Activated CD8-positive, alpha-beta memory T cell treated with anti-CD3 and anti-CD28 coated beads, Interleukin-2, amount 10 ng/mL, durations not matched to agents 7 days and 5 days (primary cell): ENCODE measurements around the gene CCM2. TPM values are rescaled to one million over a fixed set of nuclear protein-coding genes. Genes with fewer than 3 reads are reported as not detected.
A peak's percentile ranks its signal among the peaks of the same experiment; 100 is the strongest.
"Not testable (repeated sequence)": the region's sequence is repeated elsewhere in the genome, so short reads cannot be mapped to it uniquely, and the experiment has no call there.

Experiments used
- ATAC-seq: fragments of 150-1000 bp; cut with Tn5 transposase; one replicate; pipeline ENCODE4 v1.10.0; 2021; ENCODE audit warnings: moderate library complexity
- CTCF ChIA-PET: fragments of 350-600 bp; sonication (Branson Sonifier 250); formaldehyde crosslinking; loops from one replicate; lab custom pipeline; 2021; ENCODE audit warnings: antibody characterized with exemption; lab: Charles Lee
- DNase-seq: peaks from one replicate; pipeline ENCODE4 v3.0.0-alpha.2; 2020
- H3K27ac Mint-ChIP-seq: one replicate; pipeline ENCODE4 v1.8.0; 2021; ENCODE audit warnings: mild to moderate bottlenecking, mixed read lengths
- H3K27me3 Mint-ChIP-seq: one replicate; pipeline ENCODE4 v1.8.0; 2021; ENCODE audit warnings: mixed read lengths
- H3K36me3 Mint-ChIP-seq: one replicate; pipeline ENCODE4 v1.8.0; 2021; ENCODE audit warnings: mild to moderate bottlenecking, mixed read lengths
- H3K4me1 Mint-ChIP-seq: one replicate; pipeline ENCODE4 v1.8.0; 2021; ENCODE audit warnings: mixed read lengths
- H3K4me3 Mint-ChIP-seq: one replicate; pipeline ENCODE4 v1.8.0; 2021; ENCODE audit warnings: mild to moderate bottlenecking, moderate library complexity, mixed read lengths
- H3K9me3 Mint-ChIP-seq: one replicate; pipeline ENCODE4 v1.8.0; 2022; ENCODE audit warnings: low read depth, mixed read lengths
- total RNA-seq, 2 experiments: library from RNA; stranded (reverse); gene quantifications; one replicate each; pipeline ENCODE4 v1.2.3, GENCODE V29; 2021

Gene CCM2
- total RNA-seq, 2 experiments from 2014 or later: 87.5 to 113 TPM

DNA sequence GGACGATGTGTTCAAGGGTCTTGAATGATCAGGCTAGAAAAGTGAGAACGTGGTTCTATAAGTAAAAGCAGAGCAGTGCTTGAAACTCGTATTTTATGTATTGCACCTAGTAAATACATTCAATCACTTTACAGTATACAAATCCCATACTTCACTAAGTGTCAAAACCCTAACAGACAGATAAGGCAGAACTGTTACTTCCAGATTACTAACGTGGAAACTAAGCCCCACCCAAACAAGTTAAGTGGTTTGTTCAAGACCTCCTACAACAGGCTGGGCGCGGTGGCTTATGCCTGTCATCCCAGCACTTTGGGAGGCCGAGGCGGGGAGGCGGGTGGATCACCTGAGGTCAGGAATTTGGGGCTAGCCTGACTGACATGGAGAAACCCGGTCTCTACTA is 12.0 kb upstream of the CCM2 start:
- H3K9me3 Mint-ChIP-seq: no peaks in the 10 kb centered on the region
- peak overlapping the region; percentile 98 for H3K4me3 Mint-ChIP-seq
- ATAC-seq: no peak
- H3K4me1 Mint-ChIP-seq: peaks cover 46% of the 10 kb centered on the region
- DNase-seq: no peak
- no peaks in the 10 kb centered on the region for H3K27me3 Mint-ChIP-seq
- CTCF ChIA-PET: interaction anchor here (0.9 to 1.1 kb wide), 3 partner anchors 9 to 11 kb away, joined by 3 to 4 read pairs (median 4); no protein-coding TSS in a partner anchor
- peak overlapping the region; percentile 95 for H3K27ac Mint-ChIP-seq
- H3K36me3 Mint-ChIP-seq: peaks cover 38% of the 10 kb centered on the region

- H3K27me3 Mint-ChIP-seq: no peaks in the 10 kb centered on the region
- CTCF ChIA-PET: interaction anchor here (0.7 to 2.3 kb wide), 3 partner anchors 8 to 15 kb away, joined by 3 to 10 read pairs (median 3); no protein-coding TSS in a partner anchor
- H3K4me1 Mint-ChIP-seq: peaks cover 39% of the 10 kb centered on the region
- DNase-seq: no peak
- no peak overlapping the region for H3K27ac Mint-ChIP-seq
- ATAC-seq: no peak
- peaks cover 31% of the 10 kb centered on the region for H3K36me3 Mint-ChIP-seq
- H3K4me3 Mint-ChIP-seq: no peak overlapping the region
- H3K9me3 Mint-ChIP-seq: no peaks in the 10 kb centered on the region
Measured at GRCh38 chr7:44988701-44989100, 11.3 kb upstream of the CCM2 start.

DNA sequence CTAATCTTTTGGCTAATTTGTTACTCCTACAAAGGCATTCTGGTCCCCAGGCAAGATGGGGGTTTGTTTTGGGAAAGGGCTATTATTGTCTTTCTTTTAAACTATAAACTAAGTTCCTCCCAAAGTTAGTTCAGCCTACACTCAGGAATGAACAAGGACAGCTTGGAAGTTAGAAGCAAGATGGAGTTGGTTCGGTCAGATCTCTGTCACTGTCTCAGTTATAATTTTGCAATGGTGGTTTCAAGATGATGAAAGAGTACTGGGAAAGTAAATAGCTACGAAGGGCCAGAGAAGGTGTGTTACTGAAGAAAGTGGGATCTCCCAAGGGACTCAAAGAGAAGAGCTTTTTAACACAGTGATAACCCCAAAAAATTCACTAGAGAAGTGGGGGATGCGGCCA is 10.9 kb upstream of the CCM2 start:
- Mint-ChIP-seq H3K27me3 (no peaks in the 10 kb centered on the region), H3K36me3 (peaks cover 27% of the 10 kb centered on the region), H3K27ac (no peak overlapping the region), H3K4me3 (no peak overlapping the region), H3K4me1 (peaks cover 34% of the 10 kb centered on the region), H3K9me3 (no peaks in the 10 kb centered on the region)
- DNase-seq: no peak
- CTCF ChIA-PET: interaction anchor here (0.7 to 2.3 kb wide), 3 partner anchors 8 to 16 kb away, joined by 3 to 10 read pairs (median 3); no protein-coding TSS in a partner anchor
- ATAC-seq: no peak

DNA sequence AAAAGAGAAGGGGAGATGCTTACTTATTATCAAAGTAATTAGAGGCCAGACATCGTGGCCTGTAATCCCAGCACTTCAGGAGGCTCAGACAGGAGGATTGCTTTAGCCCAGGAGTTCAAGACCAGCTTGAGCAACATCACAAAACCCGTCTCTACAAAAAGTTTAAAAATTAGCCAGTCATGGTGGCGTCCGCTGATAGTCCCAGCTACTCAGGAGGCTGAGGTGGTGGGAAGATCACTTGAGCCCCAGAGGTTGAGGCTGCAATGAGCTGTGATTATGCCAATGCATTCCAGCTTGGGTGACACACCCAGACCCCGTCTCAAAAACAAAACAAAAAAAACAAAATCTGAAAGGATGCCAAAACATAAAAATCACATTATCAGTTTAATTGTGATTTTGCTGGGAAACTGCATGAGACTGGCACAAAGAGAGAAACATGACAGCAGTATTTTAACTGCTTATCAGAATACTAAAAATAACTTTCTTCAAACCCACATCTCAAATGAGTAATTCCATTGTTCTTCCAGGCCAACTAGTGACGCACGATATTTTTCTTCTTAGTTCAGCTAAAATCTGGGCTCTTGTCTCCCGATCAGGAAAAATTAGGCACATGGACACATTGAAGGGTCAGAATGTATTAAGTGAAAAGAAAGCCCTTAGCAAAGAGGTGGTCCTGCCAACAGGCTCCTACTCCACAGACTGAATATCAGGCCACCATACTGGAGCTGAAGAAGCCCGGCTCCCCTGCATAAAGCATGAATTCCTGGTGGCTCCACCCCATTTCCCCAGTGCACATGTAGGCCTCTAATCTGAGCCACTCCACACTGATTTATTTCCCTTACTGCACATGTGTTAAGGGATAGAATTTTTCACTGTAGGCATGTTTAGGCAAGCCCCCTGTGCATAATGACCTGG is 9.6 kb upstream of the CCM2 start:
- Mint-ChIP-seq H3K27me3 (no peaks in the 10 kb centered on the region), H3K36me3 (peaks cover 15% of the 10 kb centered on the region), H3K4me1 (peaks cover 35% of the 10 kb centered on the region), H3K4me3 (no peak overlapping the region), H3K27ac (no peak overlapping the region), H3K9me3 (no peaks in the 10 kb centered on the region)
- DNase-seq (no peak), ATAC-seq (no peak)
- CTCF ChIA-PET: interaction anchor here (0.6 to 2.3 kb wide), 2 partner anchors 9 to 17 kb away, joined by 3 to 10 read pairs; no protein-coding TSS in a partner anchor

- H3K36me3 Mint-ChIP-seq, CTCF ChIA-PET, H3K27me3 Mint-ChIP-seq, H3K27ac Mint-ChIP-seq, DNase-seq, ATAC-seq, H3K9me3 Mint-ChIP-seq, H3K4me3 Mint-ChIP-seq: not testable (repeated sequence)
- peaks cover 42% of the 10 kb centered on the region for H3K4me1 Mint-ChIP-seq
Measured at GRCh38 chr7:44992004-44992795, 7.8 kb upstream of the CCM2 start.

DNA sequence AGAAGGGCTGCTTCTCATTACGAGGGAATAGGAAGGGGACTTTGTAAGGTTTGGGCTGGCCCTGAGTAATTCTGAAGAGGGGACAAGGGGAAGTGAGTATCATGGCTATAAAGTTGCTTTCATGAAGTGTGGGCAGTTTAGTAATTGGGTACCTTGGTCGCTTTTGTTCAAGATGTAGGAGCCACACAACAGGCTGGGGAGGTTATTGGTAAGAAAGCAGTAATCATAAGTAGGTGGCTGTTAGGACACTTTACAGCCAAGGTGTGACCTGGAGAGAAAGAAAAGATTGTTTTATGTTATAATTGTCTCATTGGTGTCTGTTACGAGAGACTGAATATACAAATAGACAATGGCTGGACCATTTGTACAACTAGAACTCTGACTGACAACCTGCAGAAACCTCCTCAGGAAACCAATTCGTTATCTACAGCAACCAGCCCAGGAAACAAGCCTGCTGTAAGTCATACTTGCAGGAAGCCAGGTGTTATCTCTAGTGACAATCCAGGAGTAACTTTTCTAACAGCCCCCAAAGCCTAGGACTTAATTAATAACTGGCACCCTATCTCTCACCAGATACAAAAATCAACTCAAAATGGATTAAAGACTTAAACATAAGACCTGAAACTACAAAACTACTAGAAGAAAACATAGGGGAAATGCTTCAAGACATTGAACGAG is 5.0 kb upstream of the CCM2 start:
- peaks cover 38% of the 10 kb centered on the region for H3K4me1 Mint-ChIP-seq
- H3K27ac Mint-ChIP-seq: peak overlapping the region; percentile 69
- H3K27me3 Mint-ChIP-seq: no peaks in the 10 kb centered on the region
- DNase-seq (no peak), ATAC-seq (no peak)
- peak overlapping the region; percentile 11 for H3K4me3 Mint-ChIP-seq
- no peaks in the 10 kb centered on the region for H3K9me3 Mint-ChIP-seq
- H3K36me3 Mint-ChIP-seq: no peaks in the 10 kb centered on the region
- CTCF ChIA-PET: interaction anchor here (1.1 to 4.9 kb wide), 2 partner anchors 13 to 17 kb away, joined by 3 to 27 read pairs; no protein-coding TSS in a partner anchor

DNA sequence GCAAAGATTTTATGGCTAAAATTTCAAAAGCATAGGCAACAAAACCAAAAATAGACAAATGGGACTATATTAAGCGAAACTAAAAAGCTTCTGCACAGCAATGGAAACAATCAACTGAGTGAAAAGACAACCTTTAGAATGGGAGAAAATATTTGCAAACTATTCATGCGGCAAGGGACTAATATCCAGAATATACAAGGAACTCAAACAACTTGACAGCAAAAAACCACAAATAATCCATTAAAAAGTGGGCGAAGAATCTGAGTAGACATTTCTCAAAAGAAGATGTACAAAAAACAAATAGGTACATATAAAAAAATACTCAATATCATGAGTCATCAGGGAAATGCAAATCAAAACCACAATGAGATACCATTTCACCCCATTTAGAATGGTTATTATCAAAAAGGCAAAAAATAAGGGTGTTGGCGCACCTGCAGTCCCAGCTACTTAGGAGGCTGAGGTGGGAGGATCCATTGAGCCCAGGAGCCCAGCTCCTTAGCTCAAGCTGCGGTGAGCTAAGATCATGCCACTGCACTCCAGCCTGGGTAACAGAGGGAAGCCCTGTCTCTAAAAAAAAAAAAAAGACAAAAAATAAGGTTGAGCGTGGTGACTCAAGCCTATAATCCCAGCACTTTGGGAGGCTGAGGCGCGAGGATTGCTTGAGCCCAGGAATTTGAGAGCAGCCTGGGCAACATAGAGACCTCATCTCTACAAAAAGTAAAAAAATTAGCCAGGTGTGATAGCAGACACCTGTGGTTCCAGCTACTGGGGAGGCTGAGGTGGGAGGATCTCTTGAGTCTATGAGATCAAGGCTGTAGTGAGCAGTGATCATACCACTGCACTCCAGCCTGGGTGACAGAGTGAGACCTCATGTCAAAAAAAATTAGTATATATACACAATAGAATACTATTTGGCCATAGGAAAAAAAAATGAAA is 4.2 kb upstream of the CCM2 start:
- CTCF ChIA-PET: interaction anchor here (0.7 to 4.9 kb wide), 7 partner anchors 10 to 230 kb away, joined by 3 to 27 read pairs (median 3); partner anchors contain the start of gene MYO1G
- no peaks in the 10 kb centered on the region for H3K9me3 Mint-ChIP-seq
- peak overlapping the region; percentile 11 for H3K4me3 Mint-ChIP-seq
- H3K36me3 Mint-ChIP-seq: no peaks in the 10 kb centered on the region
- peak overlapping the region; percentile 69 for H3K27ac Mint-ChIP-seq
- peaks cover 38% of the 10 kb centered on the region for H3K4me1 Mint-ChIP-seq
- DNase-seq (no peak), ATAC-seq (no peak)
- H3K27me3 Mint-ChIP-seq: no peaks in the 10 kb centered on the region

- DNase-seq: no peak
- no peak for ATAC-seq
- peaks cover 18% of the 10 kb centered on the region for H3K36me3 Mint-ChIP-seq
- CTCF ChIA-PET: interaction anchor here (0.7 to 4.9 kb wide), 9 partner anchors 10 to 174 kb away, joined by 3 to 27 read pairs (median 4); no protein-coding TSS in a partner anchor
- no peaks in the 10 kb centered on the region for H3K27me3 Mint-ChIP-seq
- H3K9me3 Mint-ChIP-seq: no peaks in the 10 kb centered on the region
- peak overlapping the region; percentile 84 for H3K27ac Mint-ChIP-seq
- peak overlapping the region; percentile 84 for H3K4me3 Mint-ChIP-seq
- peaks cover 53% of the 10 kb centered on the region for H3K4me1 Mint-ChIP-seq
Measured at GRCh38 chr7:44998153-44998871, 1.7 kb upstream of the CCM2 start.

- peak overlapping the region; percentile 84 for H3K27ac Mint-ChIP-seq
- peak; percentile 100 for DNase-seq
- H3K9me3 Mint-ChIP-seq: no peaks in the 10 kb centered on the region
- H3K4me1 Mint-ChIP-seq: peaks cover 59% of the 10 kb centered on the region
- H3K36me3 Mint-ChIP-seq: peaks cover 18% of the 10 kb centered on the region
- H3K27me3 Mint-ChIP-seq: no peaks in the 10 kb centered on the region
- peak overlapping the region; percentile 84 for H3K4me3 Mint-ChIP-seq
- ATAC-seq: peak; percentile 92
- CTCF ChIA-PET: interaction anchor here (0.7 to 4.9 kb wide), 11 partner anchors 12 to 633 kb away, joined by 3 to 27 read pairs (median 6); no protein-coding TSS in a partner anchor
Measured at GRCh38 chr7:44999245-45000092, 532 bp upstream of the CCM2 start.

GRCh38 chr7:45001138-45001694 is 1.2 kb downstream of the CCM2 start:
- Mint-ChIP-seq H3K9me3 (no peaks in the 10 kb centered on the region), H3K4me3 (peak overlapping the region; percentile 84), H3K36me3 (peaks cover 26% of the 10 kb centered on the region), H3K27ac (peak overlapping the region; percentile 81), H3K27me3 (no peaks in the 10 kb centered on the region), H3K4me1 (peaks cover 53% of the 10 kb centered on the region)
- CTCF ChIA-PET: interaction anchor here (0.6 to 4.4 kb wide), 14 partner anchors 13 to 135 kb away, joined by 3 to 29 read pairs (median 4); partner anchors contain the start of gene PURB
- ATAC-seq: no peak
- peak; percentile 63 for DNase-seq
